Spleen (tissue), 11 donors: ENCODE data around the gene STEAP3. TPM values are rescaled to one million over a fixed set of nuclear protein-coding genes. Genes with fewer than 3 reads are reported as not detected.

ENCODE experiments used
- DNase-seq: peaks from one replicate; pipeline ENCODE4 v3.0.0-alpha.2; 2020
- H3K27ac ChIP-seq, 8 donors: fragments of 200-600 bp; sonication (generic) in 7 of 8; 1 replicate in 4 of 8; 2 replicates in 4 of 8; pipeline versions ENCODE4 v1.5.0 to v1.8.0; 2016 to 2021; ENCODE audit warnings: inconsistent platforms in 4 of 8, mild to moderate bottlenecking in 4 of 8, moderate library complexity in 1 of 8
- H3K27me3 ChIP-seq, 7 donors: fragments of 200-600 bp; sonication (generic) in 6 of 7; replicated peaks in 1 of 7; 1 replicate in 4 of 7; 2 replicates in 3 of 7; pipeline versions ENCODE4 v1.5.0 to v1.8.0; 2016 to 2021; ENCODE audit warnings: inconsistent platforms in 3 of 7, mild to moderate bottlenecking in 1 of 7
- H3K36me3 ChIP-seq, 6 donors: fragments of 200-600 bp; sonication (generic) in 5 of 6; 1 replicate in 4 of 6; 2 replicates in 2 of 6; pipeline versions ENCODE4 v1.5.0 to v1.8.0; 2016 to 2021; ENCODE audit warnings: inconsistent platforms in 2 of 6
- H3K4me1 ChIP-seq, 6 donors: fragments of 200-600 bp; sonication (generic) in 5 of 6; 1 replicate in 3 of 6; 2 replicates in 3 of 6; pipeline versions ENCODE4 v1.5.0 to v1.8.0; 2016 to 2021; ENCODE audit warnings: inconsistent platforms in 3 of 6
- H3K4me3 ChIP-seq, 8 donors: fragments of 200-600 bp; sonication (generic) in 7 of 8; 1 replicate in 4 of 8; 2 replicates in 4 of 8; pipeline versions ENCODE4 v1.5.0 to v1.8.0; 2016 to 2021; ENCODE audit warnings: inconsistent platforms in 4 of 8, mild to moderate bottlenecking in 4 of 8, moderate library complexity in 2 of 8
- H3K9me3 ChIP-seq, 8 donors: fragments of 200-600 bp; sonication (generic) in 7 of 8; 1 replicate in 4 of 8; 2 replicates in 4 of 8; pipeline versions ENCODE4 v1.5.0 to v1.8.0; 2016 to 2021; ENCODE audit warnings: inconsistent platforms in 4 of 8
- POLR2A ChIP-seq, 3 donors: fragments of 450-650 bp; IDR thresholded peaks; one replicate each; pipeline ENCODE4 v1.5.1; 2017; ENCODE audit warnings: antibody characterized with exemption in 3 of 3, mild to moderate bottlenecking in 1 of 3
- POLR2AphosphoS5 ChIP-seq, 3 donors: sonication (generic); formaldehyde crosslinking; IDR thresholded peaks; one replicate each; pipeline ENCODE4 v1.5.1; 2017; ENCODE audit warnings: antibody characterized with exemption in 3 of 3
- WGBS, 5 donors: extraction: QIAGEN DNeasy Blood & Tissue Kit in 3 of 5; methylation state at CpG; one replicate each; pipeline versions ENCODE4 v1.1.5 to v1.1.7; 2013 to 2018; 5-methylcytosine and 5-hydroxymethylcytosine counted together
- intact Hi-C: fragments of 100-400 bp; cut with DNase I; formaldehyde crosslinking; loops from one replicate; pipeline ENCODE4 v1.15.0; 2023; ENCODE audit warnings: low total_unique reads
- polyA plus RNA-seq, 3 donors: library from polyadenylated mRNA; stranded (reverse); fragments of 200-250 nt; gene quantifications; one replicate each; pipeline ENCODE4 v1.2.1, GENCODE V29; 2013
- total RNA-seq, 7 donors: library from RNA; depleted of rRNA in 3 of 7; stranded (reverse); fragments of >200 nt in 3 of 7; fragmentation: NEBNext Ultra II Directional in 4 of 7; extraction: Animal tissue kit (Norgen Biotek cat#: 25700) in 4 of 7; gene quantifications; one replicate each; pipeline versions ENCODE4 v1.1.0 to v1.2.1, GENCODE V29; 2016 to 2021
- TF ChIP-seq, protein P1 (sequence below), 11 experiments: fragments of 200-600 bp in 7 of 11; fragments of 450-650 bp in 4 of 11; sonication (generic) in 4 of 11; IDR thresholded peaks in 8 of 11; conservative IDR thresholded peaks in 3 of 11; 1 replicate in 7 of 11; 2 replicates in 4 of 11; pipeline versions ENCODE4 v1.4.0 to v1.8.0; 2016 to 2021; ENCODE audit warnings: antibody characterized with exemption in 11 of 11, inconsistent platforms in 4 of 11, mild to moderate bottlenecking in 1 of 11
- donor health status: healthy with polysubstance abuse.
- donor health status: DM: no; HTN: no; CAD: no; lungs with moderate emphysema.
- donor health status: DM: no; HTN: no; CAD: no.
- donor health status: Bipolar disorder and iron deficiency.
- donor health status: healthy.
- donor health status: DM: no; HTN: no; CAD: no.
- donor health status: DM: yes; HTN: yes; CAD: no.

Gene STEAP3
- total and polyA plus RNA-seq, 10 donors, result 0.26 to 3.6 (median 1.5) TPM

DNA sequence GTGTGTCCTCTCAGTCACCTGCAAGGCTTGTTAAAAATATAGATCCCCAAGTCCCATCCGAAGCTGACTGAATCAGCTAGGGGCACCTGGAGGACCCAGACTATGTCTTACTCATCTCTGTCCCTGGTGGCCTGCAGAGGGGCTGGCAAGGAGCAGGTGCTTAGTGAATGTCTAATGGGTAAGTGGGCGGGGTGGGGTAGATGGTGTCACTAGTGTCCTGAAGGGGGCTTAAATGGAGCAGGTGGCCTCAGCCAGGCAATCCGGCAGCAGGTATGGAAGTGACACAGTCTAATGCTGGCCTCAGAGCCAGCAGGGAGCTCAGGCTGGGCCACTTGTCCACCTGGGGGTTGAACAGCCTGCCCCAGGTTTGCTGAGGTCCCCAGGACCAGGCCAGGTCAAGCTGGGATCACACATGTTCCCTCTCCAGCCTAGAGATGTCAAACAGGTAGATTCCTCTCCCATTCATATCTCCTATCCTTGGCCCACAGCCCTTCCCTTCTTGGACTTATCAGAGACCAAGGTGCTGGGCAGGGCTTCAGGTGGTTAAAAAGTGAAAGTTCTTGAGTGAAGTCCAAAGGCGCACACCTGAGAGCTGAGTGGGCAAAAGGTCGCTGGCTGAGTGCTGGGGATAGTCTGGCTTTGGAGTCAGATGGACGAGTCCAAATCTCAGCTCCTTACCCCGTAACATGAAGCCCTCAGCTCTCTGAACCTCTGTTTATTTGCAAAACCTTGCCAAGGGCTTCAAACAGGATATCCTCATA lies 1.7 kb downstream of the STEAP3 start:
- Histone ChIP-seq H3K27me3 (peaks cover 0 to 44% (median 11%) of the 10 kb centered on the region in 7 donors), H3K27ac (no peak overlapping the region), H3K4me1 (peaks cover 0 to 30% (median 20%) of the 10 kb centered on the region in 6 donors), H3K4me3 (no peak overlapping the region), H3K9me3 (no peaks in the 10 kb centered on the region), H3K36me3 (no peaks in the 10 kb centered on the region)
- intact Hi-C loops, result no loop called here
- DNase-seq, result no peak
- TF ChIP-seq POLR2A (IDR thresholded peaks at IDR 0.05), result no peak
- TF ChIP-seq, protein P1, sequence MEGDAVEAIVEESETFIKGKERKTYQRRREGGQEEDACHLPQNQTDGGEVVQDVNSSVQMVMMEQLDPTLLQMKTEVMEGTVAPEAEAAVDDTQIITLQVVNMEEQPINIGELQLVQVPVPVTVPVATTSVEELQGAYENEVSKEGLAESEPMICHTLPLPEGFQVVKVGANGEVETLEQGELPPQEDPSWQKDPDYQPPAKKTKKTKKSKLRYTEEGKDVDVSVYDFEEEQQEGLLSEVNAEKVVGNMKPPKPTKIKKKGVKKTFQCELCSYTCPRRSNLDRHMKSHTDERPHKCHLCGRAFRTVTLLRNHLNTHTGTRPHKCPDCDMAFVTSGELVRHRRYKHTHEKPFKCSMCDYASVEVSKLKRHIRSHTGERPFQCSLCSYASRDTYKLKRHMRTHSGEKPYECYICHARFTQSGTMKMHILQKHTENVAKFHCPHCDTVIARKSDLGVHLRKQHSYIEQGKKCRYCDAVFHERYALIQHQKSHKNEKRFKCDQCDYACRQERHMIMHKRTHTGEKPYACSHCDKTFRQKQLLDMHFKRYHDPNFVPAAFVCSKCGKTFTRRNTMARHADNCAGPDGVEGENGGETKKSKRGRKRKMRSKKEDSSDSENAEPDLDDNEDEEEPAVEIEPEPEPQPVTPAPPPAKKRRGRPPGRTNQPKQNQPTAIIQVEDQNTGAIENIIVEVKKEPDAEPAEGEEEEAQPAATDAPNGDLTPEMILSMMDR (IDR thresholded peaks at IDR 0.05 in 8 of 11, conservative IDR thresholded peaks at IDR 0.05 in 3 of 11), result no peak
- TF ChIP-seq POLR2AphosphoS5 (IDR thresholded peaks at IDR 0.05), result no peak
- 82 to 91% (median 86%) methylated on average over 7 of the region's 7 CpGs for WGBS, 5 donors

DNA sequence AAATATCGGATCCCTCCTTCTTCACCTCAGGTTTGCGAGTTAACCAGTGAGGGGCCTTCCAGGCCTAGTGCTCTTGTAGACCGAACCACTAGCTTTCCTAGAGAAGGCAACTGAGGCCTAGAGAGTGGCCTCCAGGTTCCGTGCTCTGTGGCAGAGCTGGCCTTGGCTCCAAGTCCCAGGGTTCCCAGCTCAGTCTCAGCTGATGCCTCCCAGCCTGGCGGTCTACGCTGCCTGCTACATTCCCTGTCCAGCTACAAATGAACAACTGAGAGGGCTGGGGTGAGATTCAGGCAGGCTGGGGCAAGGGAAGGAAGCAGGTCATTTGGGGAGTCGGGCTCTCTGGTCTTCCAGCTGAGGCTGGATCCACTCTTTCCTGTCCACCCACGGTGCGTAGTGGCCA lies 2.3 kb downstream of the STEAP3 start:
- peaks cover 0 to 44% (median 11%) of the 10 kb centered on the region in 7 donors for H3K27me3 ChIP-seq
- peaks cover 0 to 30% (median 20%) of the 10 kb centered on the region in 6 donors for H3K4me1 ChIP-seq
- no peaks in the 10 kb centered on the region for H3K9me3 ChIP-seq
- no peak for DNase-seq
- H3K36me3 ChIP-seq, result no peaks in the 10 kb centered on the region
- H3K27ac ChIP-seq, result no peak overlapping the region
- intact Hi-C loops, result no loop called here
- H3K4me3 ChIP-seq, result no peak overlapping the region
- 73 to 86% (median 84%) methylated on average over 7 to 9 of the region's 9 CpGs for WGBS, 5 donors
- TF ChIP-seq, protein P1 (IDR thresholded peaks at IDR 0.05 in 8 of 11, conservative IDR thresholded peaks at IDR 0.05 in 3 of 11), result no peak
- TF ChIP-seq POLR2AphosphoS5 (IDR thresholded peaks at IDR 0.05) (no peak), POLR2A (IDR thresholded peaks at IDR 0.05) (no peak)

DNA sequence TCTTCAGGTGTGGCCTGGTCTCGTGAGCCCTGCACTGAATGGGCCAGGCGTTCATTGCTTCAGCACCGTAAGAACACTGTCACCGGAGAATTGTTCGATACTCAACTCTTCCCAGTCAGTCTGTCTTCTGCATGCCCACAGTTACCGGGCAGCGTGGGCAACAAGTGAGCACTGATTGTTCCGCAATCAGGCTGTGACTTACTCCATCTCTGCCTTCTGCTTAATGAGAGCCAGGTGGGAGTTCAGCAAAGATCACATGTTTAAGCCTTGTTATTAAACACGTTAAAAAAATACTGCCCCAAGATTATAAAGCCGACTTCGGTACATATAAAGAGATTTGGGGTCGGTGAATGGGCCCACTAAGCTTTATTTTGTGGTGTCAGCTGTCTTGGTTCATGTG lies 3.7 kb downstream of the STEAP3 start:
- peaks cover 0 to 30% (median 20%) of the 10 kb centered on the region in 6 donors for H3K4me1 ChIP-seq
- TF ChIP-seq, protein P1 (IDR thresholded peaks at IDR 0.05 in 8 of 11, conservative IDR thresholded peaks at IDR 0.05 in 3 of 11), result no peak
- TF ChIP-seq POLR2A (IDR thresholded peaks at IDR 0.05), result no peak
- no peaks in the 10 kb centered on the region for H3K36me3 ChIP-seq
- intact Hi-C loops, result no loop called here
- DNase-seq, result no peak
- H3K9me3 ChIP-seq, result no peaks in the 10 kb centered on the region
- H3K4me3 ChIP-seq, result no peak overlapping the region
- H3K27ac ChIP-seq, result no peak overlapping the region
- WGBS, 5 donors, result 87 to 96% (median 92%) methylated on average over 12 of the region's 12 CpGs
- H3K27me3 ChIP-seq, result peaks cover 0 to 44% (median 11%) of the 10 kb centered on the region in 7 donors

DNA sequence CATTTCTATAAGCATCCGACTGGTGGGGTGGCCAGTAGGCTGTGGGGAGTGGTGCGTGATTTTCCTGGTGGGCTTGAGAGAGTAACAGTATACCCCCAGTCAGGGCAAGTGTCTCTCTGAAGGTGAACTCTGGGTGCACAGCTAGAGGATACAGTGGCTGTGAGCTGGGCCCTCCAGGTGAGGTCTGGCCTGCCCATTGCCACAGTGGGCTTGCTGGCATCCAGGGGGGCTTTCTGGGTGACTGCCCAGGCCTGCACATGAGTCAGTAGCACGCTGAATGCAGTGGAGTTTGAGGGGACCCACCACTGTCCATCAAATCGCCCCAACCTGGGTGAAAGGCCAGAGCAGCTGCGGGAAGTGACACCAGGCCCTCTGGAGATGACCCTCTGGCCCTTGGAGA lies 4.5 kb downstream of the STEAP3 start:
- H3K36me3 ChIP-seq, result no peaks in the 10 kb centered on the region
- TF ChIP-seq, protein P1 (IDR thresholded peaks at IDR 0.05 in 8 of 11, conservative IDR thresholded peaks at IDR 0.05 in 3 of 11), result no peak
- TF ChIP-seq POLR2A (IDR thresholded peaks at IDR 0.05) (no peak), POLR2AphosphoS5 (IDR thresholded peaks at IDR 0.05) (no peak)
- peaks cover 0 to 41% (median 11%) of the 10 kb centered on the region in 7 donors for H3K27me3 ChIP-seq
- H3K27ac ChIP-seq, result no peak overlapping the region
- H3K4me1 ChIP-seq, result peaks cover 0 to 23% (median 19%) of the 10 kb centered on the region in 6 donors
- 85 to 100% (median 93%) methylated on average over 3 to 5 of the region's 5 CpGs for WGBS, 5 donors
- H3K4me3 ChIP-seq, result no peak overlapping the region
- DNase-seq, result no peak
- intact Hi-C loops, result no loop called here
- no peaks in the 10 kb centered on the region for H3K9me3 ChIP-seq
